HEK293T (cell line): ENCODE measurements around the gene SLC38A6.

Source experiments
- BHLHE40 ChIP-seq: fragments of 450-650 bp; IDR thresholded peaks from 2 replicates; pipeline ENCODE4 v1.6.1; 2016; ENCODE audit warnings: mild to moderate bottlenecking, moderate library complexity, borderline replicate concordance
- CTBP1 ChIP-seq: fragments of 450-650 bp; IDR thresholded peaks from 2 replicates; pipeline ENCODE4 v1.6.1; 2016; ENCODE audit warnings: borderline replicate concordance
- ELF4 ChIP-seq: fragments of 450-650 bp; IDR thresholded peaks from 2 replicates; pipeline ENCODE4 v1.6.1; 2017; ENCODE audit warnings: antibody characterized with exemption
- FOXA1 ChIP-seq: fragments of 450-650 bp; IDR thresholded peaks from 2 replicates; pipeline ENCODE4 v1.6.1; 2016; ENCODE audit warnings: mild to moderate bottlenecking
- FOXK2 ChIP-seq: fragments of 450-650 bp; IDR thresholded peaks from 2 replicates; pipeline ENCODE4 v1.6.1; 2016; ENCODE audit warnings: mild to moderate bottlenecking
- FOXM1 ChIP-seq: fragments of 450-650 bp; IDR thresholded peaks from 2 replicates; pipeline ENCODE4 v1.6.1; 2017; ENCODE audit warnings: mild to moderate bottlenecking, borderline replicate concordance
- HDGF ChIP-seq: fragments of 450-650 bp; IDR thresholded peaks from 2 replicates; pipeline ENCODE4 v1.6.1; 2017; ENCODE audit warnings: antibody characterized with exemption, borderline replicate concordance
- L3MBTL2 ChIP-seq: fragments of 450-650 bp; conservative IDR thresholded peaks from 2 replicates; pipeline ENCODE4 v1.6.1; 2016; ENCODE audit warnings: mild to moderate bottlenecking
- NFRKB ChIP-seq: fragments of 450-650 bp; IDR thresholded peaks from 2 replicates; pipeline ENCODE4 v1.6.1; 2016; ENCODE audit warnings: mild to moderate bottlenecking, moderate library complexity
- SP1 ChIP-seq: fragments of 450-650 bp; IDR thresholded peaks from 2 replicates; pipeline ENCODE4 v1.6.1; 2017
- SUZ12 ChIP-seq: fragments of 450-650 bp; IDR thresholded peaks from 2 replicates; pipeline ENCODE4 v1.6.1; 2016; ENCODE audit warnings: mild to moderate bottlenecking
- TARDBP ChIP-seq: fragments of 450-650 bp; IDR thresholded peaks from 2 replicates; pipeline ENCODE4 v1.6.1; 2016
- ZNF384 ChIP-seq: fragments of 450-650 bp; IDR thresholded peaks from 2 replicates; pipeline ENCODE4 v1.6.1; 2016

DNA sequence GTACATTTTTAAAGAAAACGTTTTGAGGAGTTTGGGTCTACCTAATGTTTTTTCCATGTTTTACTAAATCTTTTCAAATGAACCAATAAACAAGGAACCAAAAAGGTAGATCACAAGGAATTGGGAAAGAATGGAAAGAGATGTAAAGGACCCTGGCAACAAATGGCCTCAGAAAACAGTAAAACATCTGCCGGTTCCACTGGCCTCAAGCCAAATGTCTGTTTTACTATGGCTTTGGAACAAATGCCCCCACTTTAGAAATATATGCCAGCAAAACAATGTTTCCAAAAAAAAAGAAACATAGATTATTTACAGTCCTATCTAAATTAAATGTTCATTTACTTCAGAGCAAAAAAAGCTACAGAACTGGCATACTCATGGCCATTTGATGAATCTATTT lies 3.2 kb upstream of the SLC38A6 start:
- TF ChIP-seq ELF4 (no peak), FOXK2 (no peak), FOXM1 (no peak), BHLHE40 (no peak), SUZ12 (no peak), NFRKB (no peak), FOXA1 (no peak), TARDBP (no peak), ZNF384 (no peak), HDGF (no peak), CTBP1 (no peak), L3MBTL2 (no peak), SP1 (no peak)
